SU-DHL-6 (cell line): ENCODE data around the gene FLAD1.
A peak's percentile ranks its signal among the peaks of the same experiment; 100 is the strongest.

Experiments
- H2AFZ ChIP-seq: fragments of 200-600 bp; sonication (generic); 2 replicates; pipeline ENCODE4 v1.6.1; 2014; ENCODE audit warnings: low read depth, mild to moderate bottlenecking, moderate library complexity, mixed read lengths, antibody characterized with exemption, low read length; ENCODE audit not compliant: severe bottlenecking
- H3F3A ChIP-seq: fragments of 200-600 bp; shearing (Covaris generic); 2 replicates; pipeline ENCODE4 v1.6.0; 2016; ENCODE audit warnings: antibody characterized with exemption, mild to moderate bottlenecking; ENCODE audit not compliant: insufficient read depth
- H3K27ac ChIP-seq: fragments of 200-600 bp; sonication (generic); 2 replicates; pipeline ENCODE4 v1.5.1; 2016; ENCODE audit warnings: low read depth, mild to moderate bottlenecking, low read length, moderate library complexity, mixed read lengths
- H3K27me3 ChIP-seq: fragments of 200-600 bp; sonication (generic), shearing (Covaris generic); 2 replicates; pipeline ENCODE4 v1.6.0; 2014; ENCODE audit warnings: mild to moderate bottlenecking, low read length
- H3K36me3 ChIP-seq: fragments of 200-600 bp; sonication (generic); 2 replicates; pipeline ENCODE4 v1.6.1; 2014; ENCODE audit warnings: mild to moderate bottlenecking, low read length, mixed read lengths
- H3K4me2 ChIP-seq: fragments of 300-600, 200-600 bp; shearing (Covaris generic), sonication (generic); 2 replicates; pipeline ENCODE4 v1.6.0; 2014; ENCODE audit warnings: low read length, low read depth, mild to moderate bottlenecking; ENCODE audit not compliant: poor library complexity, severe bottlenecking
- H3K4me3 ChIP-seq: fragments of 200-600 bp; sonication (generic); 2 replicates; pipeline ENCODE4 v1.5.1; 2014; ENCODE audit warnings: antibody characterized with exemption, low read length, mild to moderate bottlenecking, mixed read lengths; ENCODE audit not compliant: insufficient read depth, poor library complexity, severe bottlenecking
- H3K79me2 ChIP-seq: fragments of 200-600 bp; sonication (generic); 2 replicates; pipeline ENCODE4 v1.6.1; 2014; ENCODE audit warnings: mild to moderate bottlenecking, low read length, moderate library complexity; ENCODE audit not compliant: insufficient read depth
- H3K9ac ChIP-seq: fragments of 200-600 bp; sonication (generic); 2 replicates; pipeline ENCODE4 v1.7.0; 2014; ENCODE audit warnings: mild to moderate bottlenecking, low read length
- H3K9me2 ChIP-seq: fragments of 200-600 bp; sonication (generic); replicated peaks from 2 replicates; pipeline ENCODE4 v1.6.1; 2014; ENCODE audit warnings: low read length; ENCODE audit not compliant: insufficient read depth
- H3K9me3 ChIP-seq: fragments of 200-600 bp; sonication (generic); 2 replicates; pipeline ENCODE4 v1.6.1; 2014; ENCODE audit warnings: low read length, mixed read lengths; ENCODE audit not compliant: insufficient read depth
- H4K20me1 ChIP-seq: fragments of 200-600 bp; sonication (generic); 2 replicates; pipeline ENCODE4 v1.6.1; 2014; ENCODE audit warnings: low read depth, mild to moderate bottlenecking, antibody characterized with exemption, low read length, moderate library complexity, mixed read lengths
- EZH2phosphoT487 ChIP-seq: fragments of 200-600 bp; sonication (generic), shearing (Covaris generic); conservative IDR thresholded peaks from 2 replicates; pipeline ENCODE4 v1.6.1; 2018; ENCODE audit warnings: mild to moderate bottlenecking, antibody characterized with exemption, low read length, moderate library complexity, mixed read lengths
- TF ChIP-seq, protein P1 (sequence below): fragments of 200-600 bp; sonication (generic); IDR thresholded peaks from one replicate; pipeline ENCODE4 v1.5.1; 2017; ENCODE audit warnings: antibody characterized with exemption, mild to moderate bottlenecking, low read length, moderate library complexity; ENCODE audit not compliant: insufficient read depth, poor library complexity, severe bottlenecking

FLAD1 gene

DNA sequence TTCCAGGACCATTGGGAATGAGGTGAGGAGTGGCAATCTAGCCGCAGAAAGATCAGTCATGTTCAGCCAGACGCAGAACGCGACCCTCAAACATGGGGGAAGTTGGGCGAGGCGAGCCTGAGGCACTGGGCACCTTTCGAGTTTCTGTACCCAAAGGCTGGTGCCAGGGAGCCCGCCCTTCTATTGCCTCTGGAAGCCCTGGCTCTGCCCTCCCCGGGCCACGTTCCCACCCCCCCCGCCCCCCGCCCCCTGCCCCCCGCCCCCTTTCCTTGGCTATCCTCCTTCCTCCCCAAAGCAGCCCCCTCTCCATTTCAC, 17.2 kb downstream of the FLAD1 start:
- Histone ChIP-seq H4K20me1 (no peaks in the 10 kb centered on the region), H3K4me3 (peak overlapping the region; percentile 50), H3F3A (peaks cover 16% of the 10 kb centered on the region), H3K36me3 (no peaks in the 10 kb centered on the region), H3K4me2 (peak overlapping the region; percentile 69), H3K9me3 (no peaks in the 10 kb centered on the region), H3K79me2 (no peaks in the 10 kb centered on the region), H2AFZ (no peak overlapping the region), H3K9me2 (no peaks in the 10 kb centered on the region), H3K27ac (peak overlapping the region; percentile 50), H3K9ac (peak overlapping the region; percentile 38; the same call in 1 of the 2 replicates), H3K27me3 (no peaks in the 10 kb centered on the region)
- TF ChIP-seq, protein P1, sequence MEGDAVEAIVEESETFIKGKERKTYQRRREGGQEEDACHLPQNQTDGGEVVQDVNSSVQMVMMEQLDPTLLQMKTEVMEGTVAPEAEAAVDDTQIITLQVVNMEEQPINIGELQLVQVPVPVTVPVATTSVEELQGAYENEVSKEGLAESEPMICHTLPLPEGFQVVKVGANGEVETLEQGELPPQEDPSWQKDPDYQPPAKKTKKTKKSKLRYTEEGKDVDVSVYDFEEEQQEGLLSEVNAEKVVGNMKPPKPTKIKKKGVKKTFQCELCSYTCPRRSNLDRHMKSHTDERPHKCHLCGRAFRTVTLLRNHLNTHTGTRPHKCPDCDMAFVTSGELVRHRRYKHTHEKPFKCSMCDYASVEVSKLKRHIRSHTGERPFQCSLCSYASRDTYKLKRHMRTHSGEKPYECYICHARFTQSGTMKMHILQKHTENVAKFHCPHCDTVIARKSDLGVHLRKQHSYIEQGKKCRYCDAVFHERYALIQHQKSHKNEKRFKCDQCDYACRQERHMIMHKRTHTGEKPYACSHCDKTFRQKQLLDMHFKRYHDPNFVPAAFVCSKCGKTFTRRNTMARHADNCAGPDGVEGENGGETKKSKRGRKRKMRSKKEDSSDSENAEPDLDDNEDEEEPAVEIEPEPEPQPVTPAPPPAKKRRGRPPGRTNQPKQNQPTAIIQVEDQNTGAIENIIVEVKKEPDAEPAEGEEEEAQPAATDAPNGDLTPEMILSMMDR = no peak
- no peak for TF ChIP-seq EZH2phosphoT487

DNA sequence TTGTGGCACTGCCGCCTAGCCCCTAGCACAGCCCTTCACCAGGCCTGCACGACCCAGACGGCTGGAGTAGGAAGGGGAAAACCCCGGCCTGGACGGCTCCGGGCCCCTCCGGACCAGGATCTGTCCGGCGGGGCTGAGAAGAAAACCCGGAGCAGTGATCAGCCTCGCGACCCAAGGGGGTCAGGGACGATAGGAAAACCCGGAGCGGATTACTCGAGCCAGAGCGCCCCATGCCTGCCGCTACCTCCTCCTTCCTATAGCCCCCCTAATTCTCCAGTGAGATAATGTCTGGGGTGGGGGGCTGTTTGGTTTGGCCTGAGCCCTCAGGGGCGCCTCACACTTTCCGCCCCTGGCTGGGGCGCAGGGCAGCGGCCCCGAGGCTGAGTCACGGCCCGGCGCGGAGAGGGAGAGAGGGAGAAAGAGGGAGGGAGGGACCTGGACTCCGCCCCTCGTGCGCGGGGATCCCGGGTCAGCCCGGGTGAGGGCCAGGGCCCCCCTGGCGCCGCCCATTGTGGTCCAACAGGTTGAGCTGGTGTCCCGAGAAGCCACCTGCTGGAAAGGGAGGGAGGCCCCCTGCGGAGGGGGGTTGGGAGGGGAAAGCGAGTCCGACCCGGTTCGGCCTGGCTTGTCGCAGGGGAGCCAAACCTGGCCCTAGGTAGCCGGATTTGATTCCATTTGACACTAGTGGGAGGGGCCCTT, 17.7 kb downstream of the FLAD1 start:
- H3K27ac ChIP-seq = peak overlapping the region; percentile 25; the same call in 1 of the 2 replicates
- H3F3A ChIP-seq = peaks cover 14% of the 10 kb centered on the region
- no peaks in the 10 kb centered on the region for H3K9me3 ChIP-seq
- H2AFZ ChIP-seq = peak overlapping the region; percentile 77
- H3K9ac ChIP-seq = peak overlapping the region; percentile 38
- H3K27me3 ChIP-seq = no peaks in the 10 kb centered on the region
- no peaks in the 10 kb centered on the region for H4K20me1 ChIP-seq
- H3K79me2 ChIP-seq = no peaks in the 10 kb centered on the region
- H3K9me2 ChIP-seq = no peaks in the 10 kb centered on the region
- TF ChIP-seq EZH2phosphoT487 = no peak
- TF ChIP-seq, protein P1 = no peak
- H3K4me2 ChIP-seq = peak overlapping the region; percentile 69
- H3K36me3 ChIP-seq = no peaks in the 10 kb centered on the region
- H3K4me3 ChIP-seq = peak overlapping the region; percentile 50

DNA sequence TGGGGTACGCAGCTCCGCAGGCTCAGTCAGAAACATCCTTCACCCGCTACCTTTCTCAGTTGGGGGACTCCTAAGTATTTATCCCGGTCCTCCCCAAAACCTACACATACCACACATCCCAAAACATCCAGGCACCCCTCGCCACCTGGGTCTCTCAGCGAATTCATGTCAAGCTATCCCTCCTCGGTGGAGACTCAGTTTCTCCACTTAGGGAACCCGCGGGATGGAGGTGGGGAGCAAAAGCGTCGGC, 18.2 kb downstream of the FLAD1 start:
- peak overlapping the region; percentile 38 for H3K9ac ChIP-seq
- H3K4me3 ChIP-seq = peak overlapping the region; percentile 50
- no peaks in the 10 kb centered on the region for H4K20me1 ChIP-seq
- H3F3A ChIP-seq = peaks cover 11% of the 10 kb centered on the region; the same call in 1 of the 2 replicates
- H3K27ac ChIP-seq = 0 out of 2 replicates have a peak overlapping the region, but pooled peaks have one; percentile 25
- peak overlapping the region; percentile 77 for H2AFZ ChIP-seq
- no peaks in the 10 kb centered on the region for H3K9me3 ChIP-seq
- TF ChIP-seq, protein P1 = no peak
- TF ChIP-seq EZH2phosphoT487 = no peak
- no peaks in the 10 kb centered on the region for H3K36me3 ChIP-seq
- no peaks in the 10 kb centered on the region for H3K79me2 ChIP-seq
- peak overlapping the region; percentile 69 for H3K4me2 ChIP-seq
- H3K9me2 ChIP-seq = no peaks in the 10 kb centered on the region
- no peaks in the 10 kb centered on the region for H3K27me3 ChIP-seq
